Measurements from ENCODE around the gene CDK5R2.
"Not testable (repeated sequence)": the region's sequence is repeated elsewhere in the genome, so short reads cannot be mapped to it uniquely, and the experiment has no call there.

DNA sequence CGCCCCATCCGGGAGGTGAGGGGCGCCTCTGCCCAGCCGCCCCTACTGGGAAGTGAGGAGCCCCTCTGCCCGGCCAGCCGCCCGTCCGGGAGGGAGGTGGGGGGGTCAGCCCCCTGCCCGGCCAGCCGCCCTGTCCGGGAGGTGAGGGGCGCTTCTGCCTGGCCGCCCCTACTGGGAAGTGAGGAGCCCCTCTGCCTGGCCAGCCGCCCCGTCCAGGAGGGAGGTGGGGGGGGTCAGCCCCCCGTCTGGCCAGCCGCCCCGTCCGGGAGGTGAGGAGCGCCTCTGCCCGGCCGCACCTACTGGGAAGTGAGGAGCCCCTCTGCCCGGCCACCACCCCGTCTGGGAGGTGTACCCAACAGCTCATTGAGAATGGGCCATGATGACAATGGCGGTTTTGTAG, 27.7 kb upstream of the CDK5R2 start:
- TF ChIP-seq CTCF (IDR thresholded peaks at IDR 0.05; ENCODE audit: insufficient read depth, low read depth, low read length); EZH2 (IDR thresholded peaks at IDR 0.05; ENCODE audit: insufficient read depth, low read length): not testable (repeated sequence)
